ENCODE results near the gene SHISA4.
"Not testable (repeated sequence)": the region's sequence is repeated elsewhere in the genome, so short reads cannot be mapped to it uniquely, and the experiment has no call there.

GRCh38 chr1:201940316-201940715 is 51.6 kb downstream of the SHISA4 start:
- TF ChIP-seq CTCF (IDR thresholded peaks at IDR 0.05; ENCODE audit: poor library complexity, severe bottlenecking); EP300 (conservative IDR thresholded peaks at IDR 0.05; ENCODE audit: poor library complexity, severe bottlenecking); POLR2AphosphoS5 (IDR thresholded peaks at IDR 0.05): not testable (repeated sequence)
